Liver (tissue), 9 donors: ENCODE results near the gene TNRC6B. TPM values are rescaled to one million over a fixed set of nuclear protein-coding genes. Genes with fewer than 3 reads are reported as not detected.

Source experiments
- DNase-seq: peaks from one replicate; pipeline ENCODE4 v3.0.0-alpha.2; 2017; ENCODE audit warnings: low spot score
- H3K27ac ChIP-seq, 2 donors: one replicate each; pipeline ENCODE4 v1.7.0; 2013; ENCODE audit warnings: inconsistent platforms in 2 of 2, low read length in 2 of 2, control low read depth in 1 of 2, low read depth in 1 of 2, mild to moderate bottlenecking in 1 of 2
- H3K27me3 ChIP-seq, 4 donors: one replicate each; pipeline versions ENCODE4 v1.6.1 to v1.7.0; 2013; ENCODE audit warnings: low read length in 3 of 4, inconsistent platforms in 1 of 4, mild to moderate bottlenecking in 1 of 4, moderate library complexity in 1 of 4; ENCODE audit not compliant: control insufficient read depth in 4 of 4, insufficient read depth in 4 of 4
- H3K36me3 ChIP-seq, 4 donors: one replicate each; pipeline versions ENCODE4 v1.6.1 to v1.7.0; 2013; ENCODE audit warnings: low read length in 3 of 4, mild to moderate bottlenecking in 3 of 4, low read depth in 1 of 4, moderate library complexity in 1 of 4; ENCODE audit not compliant: control insufficient read depth in 4 of 4, insufficient read depth in 3 of 4
- H3K4me1 ChIP-seq, 4 donors: one replicate each; pipeline versions ENCODE4 v1.6.1 to v1.7.0; 2013; ENCODE audit warnings: low read length in 3 of 4, mild to moderate bottlenecking in 3 of 4, moderate library complexity in 1 of 4; ENCODE audit not compliant: control insufficient read depth in 4 of 4, insufficient read depth in 4 of 4
- H3K4me3 ChIP-seq, 3 donors: one replicate each; pipeline versions ENCODE4 v1.6.1 to v1.7.0; 2013; ENCODE audit warnings: low read length in 3 of 3, control low read depth in 1 of 3, low read depth in 1 of 3, mild to moderate bottlenecking in 1 of 3
- H3K9ac ChIP-seq, 2 donors: one replicate each; pipeline ENCODE4 v1.7.0; 2013; ENCODE audit warnings: low read length in 2 of 2, mild to moderate bottlenecking in 2 of 2, moderate library complexity in 2 of 2, control low read depth in 1 of 2, low read depth in 1 of 2
- H3K9me3 ChIP-seq, 4 donors: one replicate each; pipeline versions ENCODE4 v1.6.1 to v1.7.0; 2013; ENCODE audit warnings: low read length in 3 of 4; ENCODE audit not compliant: control insufficient read depth in 4 of 4
- EGR1 ChIP-seq, 2 donors: IDR thresholded peaks; 2 replicates each; pipeline ENCODE4 v1.6.1; 2016 to 2018; ENCODE audit warnings: antibody characterized with exemption in 2 of 2, low read depth in 2 of 2
- FOXA1 ChIP-seq: IDR thresholded peaks from 2 replicates; pipeline ENCODE4 v1.6.1; 2016; ENCODE audit warnings: antibody characterized with exemption
- GABPA ChIP-seq, 2 donors: IDR thresholded peaks in 1 of 2; conservative IDR thresholded peaks in 1 of 2; 2 replicates each; pipeline ENCODE4 v1.6.1; 2016; ENCODE audit warnings: antibody characterized with exemption in 2 of 2, mild to moderate bottlenecking in 1 of 2, moderate library complexity in 1 of 2
- HNF4A ChIP-seq, 2 donors: conservative IDR thresholded peaks; 2 replicates each; pipeline ENCODE4 v1.6.1; 2016; ENCODE audit warnings: antibody characterized with exemption in 2 of 2, mild to moderate bottlenecking in 2 of 2
- HNF4G ChIP-seq: IDR thresholded peaks from 2 replicates; pipeline ENCODE4 v1.6.1; 2016; ENCODE audit warnings: antibody characterized with exemption
- JUND ChIP-seq, 2 donors: IDR thresholded peaks; 2 replicates each; pipeline ENCODE4 v1.6.1; 2016; ENCODE audit warnings: antibody characterized with exemption in 2 of 2
- NR2F2 ChIP-seq: IDR thresholded peaks from 2 replicates; pipeline ENCODE4 v1.6.1; 2016; ENCODE audit warnings: antibody characterized with exemption
- RAD21 ChIP-seq, 2 donors: IDR thresholded peaks; 2 replicates each; pipeline ENCODE4 v1.6.1; 2016; ENCODE audit warnings: antibody characterized with exemption in 2 of 2, mild to moderate bottlenecking in 2 of 2
- RXRA ChIP-seq, 2 donors: IDR thresholded peaks; 2 replicates each; pipeline ENCODE4 v1.6.1; 2017 to 2018; ENCODE audit warnings: antibody characterized with exemption in 2 of 2, mild to moderate bottlenecking in 1 of 2
- SP1 ChIP-seq: IDR thresholded peaks from 2 replicates; pipeline ENCODE4 v1.6.1; 2018; ENCODE audit warnings: antibody characterized with exemption, mild to moderate bottlenecking
- TAF1 ChIP-seq: conservative IDR thresholded peaks from 2 replicates; pipeline ENCODE4 v1.6.1; 2016; ENCODE audit warnings: antibody characterized with exemption, mild to moderate bottlenecking
- YY1 ChIP-seq: IDR thresholded peaks from 2 replicates; pipeline ENCODE4 v1.6.1; 2016; ENCODE audit warnings: antibody characterized with exemption, mild to moderate bottlenecking
- WGBS: extraction: QIAGEN DNeasy Blood & Tissue Kit; methylation state at CpG from one replicate; pipeline ENCODE4 v1.1.7; 2013; 5-methylcytosine and 5-hydroxymethylcytosine counted together
- polyA plus RNA-seq, 2 donors: library from polyadenylated mRNA; stranded (reverse) in 1 of 2; unstranded in 1 of 2; fragments of 200-250 nt in 1 of 2; fragments of >200 nt in 1 of 2; fragmentation: Nextera tagmentation in 1 of 2; extraction: Ambion mirVana in 1 of 2; gene quantifications; one replicate each; pipeline versions ENCODE4 v1.2.1 to v1.2.3, GENCODE V29; 2013 to 2015
- total RNA-seq, 2 donors: library from RNA; depleted of rRNA; stranded (reverse); fragments of >200 nt; gene quantifications; one replicate each; pipeline ENCODE4 v1.2.3, GENCODE V29; 2014
- TF ChIP-seq, protein P1 (sequence below): IDR thresholded peaks from 2 replicates; pipeline ENCODE4 v1.6.1; 2016; ENCODE audit warnings: antibody characterized with exemption
- TF ChIP-seq, protein P2 (sequence below): IDR thresholded peaks from 2 replicates; pipeline ENCODE4 v1.6.1; 2016; ENCODE audit warnings: antibody characterized with exemption, mild to moderate bottlenecking
- donor health status: healthy.
- donor health status: healthy.
- donor health status: healthy.
- donor health status: healthy.
- donor health status: healthy.

TNRC6B gene
- total and polyA plus RNA-seq, 4 donors = 4.6 to 39.1 (median 26.4) TPM

DNA sequence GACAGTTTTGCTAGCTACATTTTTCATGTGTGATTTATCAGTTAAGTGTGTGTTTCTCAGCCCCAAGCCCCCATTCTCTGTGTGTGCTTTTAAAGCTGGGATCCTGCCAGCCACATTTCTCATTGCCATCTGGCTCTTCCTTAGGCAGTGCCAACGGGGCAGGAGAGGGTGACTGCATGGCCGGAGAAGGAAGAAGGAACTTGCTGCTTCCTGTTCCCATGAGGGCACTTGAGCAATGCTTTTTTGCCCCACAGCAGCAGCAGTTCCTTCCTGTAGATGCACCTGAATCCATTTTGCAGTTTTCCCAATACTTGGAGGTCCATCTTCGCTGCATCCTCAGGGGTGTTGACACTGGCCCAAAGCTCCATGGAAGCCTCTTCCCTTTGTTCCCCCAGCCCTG is 37.5 kb downstream of the TNRC6B start:
- H3K36me3 ChIP-seq = no peaks in the 10 kb centered on the region
- H3K4me3 ChIP-seq = no peak overlapping the region
- H3K9me3 ChIP-seq = no peaks in the 10 kb centered on the region
- no peak overlapping the region for H3K27ac ChIP-seq
- no peak for DNase-seq
- TF ChIP-seq RAD21 (IDR thresholded peaks at IDR 0.05) (no peak), YY1 (no peak), JUND (IDR thresholded peaks at IDR 0.05) (no peak), FOXA1 (no peak), NR2F2 (no peak), RXRA (IDR thresholded peaks at IDR 0.05) (no peak), HNF4A (conservative IDR thresholded peaks at IDR 0.05) (no peak), SP1 (no peak), EGR1 (IDR thresholded peaks at IDR 0.05; ENCODE audit: low read depth in 2 of 2) (no peak)
- TF ChIP-seq, protein P1, sequence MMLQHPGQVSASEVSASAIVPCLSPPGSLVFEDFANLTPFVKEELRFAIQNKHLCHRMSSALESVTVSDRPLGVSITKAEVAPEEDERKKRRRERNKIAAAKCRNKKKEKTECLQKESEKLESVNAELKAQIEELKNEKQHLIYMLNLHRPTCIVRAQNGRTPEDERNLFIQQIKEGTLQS = no peak
- WGBS = 75% methylated on average over 3 of the region's 3 CpGs
- H3K4me1 ChIP-seq = peaks cover 0 to 10% (median 6%) of the 10 kb centered on the region in 4 donors
- no peak overlapping the region for H3K9ac ChIP-seq
- no peaks in the 10 kb centered on the region for H3K27me3 ChIP-seq

GRCh38 chr22:40216041-40216756 is 38.5 kb downstream of the TNRC6B start:
- H3K9ac ChIP-seq = no peak overlapping the region
- DNase-seq = no peak

More at GRCh38 chr22:40216041-40216756, 38.5 kb downstream of the TNRC6B start:
- Histone ChIP-seq H3K4me1 (peaks cover 0 to 9% (median 5%) of the 10 kb centered on the region in 4 donors), H3K27ac (no peak overlapping the region), H3K9me3 (no peaks in the 10 kb centered on the region), H3K27me3 (no peaks in the 10 kb centered on the region), H3K4me3 (no peak overlapping the region), H3K36me3 (no peaks in the 10 kb centered on the region)
- 81% methylated on average over 11 of the region's 11 CpGs for WGBS
- TF ChIP-seq TAF1 (no peak), HNF4G (no peak), EGR1 (IDR thresholded peaks at IDR 0.05; ENCODE audit: low read depth in 2 of 2) (no peak), RXRA (IDR thresholded peaks at IDR 0.05) (no peak), FOXA1 (no peak), GABPA (IDR thresholded peaks at IDR 0.05 in 1 of 2, conservative IDR thresholded peaks at IDR 0.05 in 1 of 2) (no peak), JUND (IDR thresholded peaks at IDR 0.05) (no peak)
- TF ChIP-seq, protein P2, sequence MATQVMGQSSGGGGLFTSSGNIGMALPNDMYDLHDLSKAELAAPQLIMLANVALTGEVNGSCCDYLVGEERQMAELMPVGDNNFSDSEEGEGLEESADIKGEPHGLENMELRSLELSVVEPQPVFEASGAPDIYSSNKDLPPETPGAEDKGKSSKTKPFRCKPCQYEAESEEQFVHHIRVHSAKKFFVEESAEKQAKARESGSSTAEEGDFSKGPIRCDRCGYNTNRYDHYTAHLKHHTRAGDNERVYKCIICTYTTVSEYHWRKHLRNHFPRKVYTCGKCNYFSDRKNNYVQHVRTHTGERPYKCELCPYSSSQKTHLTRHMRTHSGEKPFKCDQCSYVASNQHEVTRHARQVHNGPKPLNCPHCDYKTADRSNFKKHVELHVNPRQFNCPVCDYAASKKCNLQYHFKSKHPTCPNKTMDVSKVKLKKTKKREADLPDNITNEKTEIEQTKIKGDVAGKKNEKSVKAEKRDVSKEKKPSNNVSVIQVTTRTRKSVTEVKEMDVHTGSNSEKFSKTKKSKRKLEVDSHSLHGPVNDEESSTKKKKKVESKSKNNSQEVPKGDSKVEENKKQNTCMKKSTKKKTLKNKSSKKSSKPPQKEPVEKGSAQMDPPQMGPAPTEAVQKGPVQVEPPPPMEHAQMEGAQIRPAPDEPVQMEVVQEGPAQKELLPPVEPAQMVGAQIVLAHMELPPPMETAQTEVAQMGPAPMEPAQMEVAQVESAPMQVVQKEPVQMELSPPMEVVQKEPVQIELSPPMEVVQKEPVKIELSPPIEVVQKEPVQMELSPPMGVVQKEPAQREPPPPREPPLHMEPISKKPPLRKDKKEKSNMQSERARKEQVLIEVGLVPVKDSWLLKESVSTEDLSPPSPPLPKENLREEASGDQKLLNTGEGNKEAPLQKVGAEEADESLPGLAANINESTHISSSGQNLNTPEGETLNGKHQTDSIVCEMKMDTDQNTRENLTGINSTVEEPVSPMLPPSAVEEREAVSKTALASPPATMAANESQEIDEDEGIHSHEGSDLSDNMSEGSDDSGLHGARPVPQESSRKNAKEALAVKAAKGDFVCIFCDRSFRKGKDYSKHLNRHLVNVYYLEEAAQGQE = no peak
- TF ChIP-seq, protein P1 = no peak
